ENCODE results near the gene EGFR.

DNA sequence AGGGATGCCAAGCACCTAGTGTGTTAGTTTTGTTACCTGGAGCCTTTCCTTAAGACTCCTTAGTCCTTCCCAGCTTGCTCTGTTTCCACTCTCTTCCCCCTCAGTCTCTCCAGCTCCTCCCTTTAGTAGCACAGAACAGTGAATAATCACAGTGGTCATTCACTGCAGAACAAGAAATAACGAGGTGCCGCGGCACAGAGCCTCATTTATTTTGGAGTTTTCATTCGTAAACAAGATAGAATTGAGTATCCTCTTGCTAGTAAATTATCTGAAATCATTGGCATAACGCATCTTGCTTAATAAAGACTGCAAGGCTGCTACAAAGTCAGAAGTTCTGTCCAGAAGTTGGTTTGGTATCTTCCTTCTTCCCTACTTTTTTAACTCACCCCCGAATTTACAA, 217.0 kb downstream of the EGFR start:
- TF ChIP-seq, protein P1, sequence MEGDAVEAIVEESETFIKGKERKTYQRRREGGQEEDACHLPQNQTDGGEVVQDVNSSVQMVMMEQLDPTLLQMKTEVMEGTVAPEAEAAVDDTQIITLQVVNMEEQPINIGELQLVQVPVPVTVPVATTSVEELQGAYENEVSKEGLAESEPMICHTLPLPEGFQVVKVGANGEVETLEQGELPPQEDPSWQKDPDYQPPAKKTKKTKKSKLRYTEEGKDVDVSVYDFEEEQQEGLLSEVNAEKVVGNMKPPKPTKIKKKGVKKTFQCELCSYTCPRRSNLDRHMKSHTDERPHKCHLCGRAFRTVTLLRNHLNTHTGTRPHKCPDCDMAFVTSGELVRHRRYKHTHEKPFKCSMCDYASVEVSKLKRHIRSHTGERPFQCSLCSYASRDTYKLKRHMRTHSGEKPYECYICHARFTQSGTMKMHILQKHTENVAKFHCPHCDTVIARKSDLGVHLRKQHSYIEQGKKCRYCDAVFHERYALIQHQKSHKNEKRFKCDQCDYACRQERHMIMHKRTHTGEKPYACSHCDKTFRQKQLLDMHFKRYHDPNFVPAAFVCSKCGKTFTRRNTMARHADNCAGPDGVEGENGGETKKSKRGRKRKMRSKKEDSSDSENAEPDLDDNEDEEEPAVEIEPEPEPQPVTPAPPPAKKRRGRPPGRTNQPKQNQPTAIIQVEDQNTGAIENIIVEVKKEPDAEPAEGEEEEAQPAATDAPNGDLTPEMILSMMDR (IDR thresholded peaks at IDR 0.05; ENCODE audit: low read length): no peak
- TF ChIP-seq EZH2 (optimal IDR thresholded peaks at IDR 0.05; ENCODE audit: low read depth, low read length) (no peak), EZH2phosphoT487 (IDR thresholded peaks at IDR 0.05; ENCODE audit: low read length) (no peak)
